GM21367 (cell line): ENCODE results near the gene PSMD3.
A peak's percentile ranks its signal among the peaks of the same experiment; 100 is the strongest.
"Not testable (repeated sequence)": the region's sequence is repeated elsewhere in the genome, so short reads cannot be mapped to it uniquely, and the experiment has no call there.

Source experiments
- ATAC-seq: cut with Tn5 transposase; IDR thresholded peaks from one replicate; pipeline ENCODE4 v1.9.1; 2021; ENCODE audit not compliant: unreplicated experiment

PSMD3 gene

GRCh38 chr17:39980351-39981206 lies at the start of gene PSMD3:
Gene PSMD3 (plus strand): TSS chr17:39980807. CDS start chr17:39980971, 164 bp downstream.
- peak; percentile 88 for ATAC-seq

- ATAC-seq: no peak
These were observed 46.7 kb upstream of the PSMD3 start for GRCh38 chr17:39933912-39934311.

GRCh38 chr17:39934324-39934723 lies 46.3 kb upstream of the PSMD3 start:
- ATAC-seq: no peak

GRCh38 chr17:39935909-39936308 lies 44.7 kb upstream of the PSMD3 start:
- no peak for ATAC-seq

GRCh38 chr17:39937447-39937846 lies 43.2 kb upstream of the PSMD3 start:
- no peak for ATAC-seq

GRCh38 chr17:39938140-39938869 lies 42.3 kb upstream of the PSMD3 start:
- no peak for ATAC-seq

- ATAC-seq: no peak
These were observed 41.5 kb upstream of the PSMD3 start for GRCh38 chr17:39939106-39939505.

- no peak for ATAC-seq
These were observed 40.8 kb upstream of the PSMD3 start for GRCh38 chr17:39939588-39940419.

GRCh38 chr17:39943702-39944392 lies 36.8 kb upstream of the PSMD3 start:
- ATAC-seq: no peak

GRCh38 chr17:39944393-39944711 lies 36.3 kb upstream of the PSMD3 start:
- no peak for ATAC-seq

- ATAC-seq: no peak
These were observed 33.9 kb upstream of the PSMD3 start for GRCh38 chr17:39946551-39947330.

- ATAC-seq: not testable (repeated sequence)
These were observed 32.1 kb upstream of the PSMD3 start for GRCh38 chr17:39948489-39948828.

GRCh38 chr17:39949028-39949427 lies 31.6 kb upstream of the PSMD3 start:
- no peak for ATAC-seq

- ATAC-seq: no peak
These were observed 29.7 kb upstream of the PSMD3 start for GRCh38 chr17:39950871-39951348.

- peak; percentile 19 for ATAC-seq
These were observed 28.5 kb upstream of the PSMD3 start for GRCh38 chr17:39951924-39952679.

GRCh38 chr17:39952680-39953470 lies 27.7 kb upstream of the PSMD3 start:
- peak; percentile 66 for ATAC-seq

- ATAC-seq: no peak
These were observed 27.1 kb upstream of the PSMD3 start for GRCh38 chr17:39953471-39953888.

GRCh38 chr17:39954876-39955275 lies 25.7 kb upstream of the PSMD3 start:
- ATAC-seq: no peak
